GM23338 (cell line): Measurements from ENCODE around the gene NGF. TPM values are rescaled to one million over a fixed set of nuclear protein-coding genes. Genes with fewer than 3 reads are reported as not detected.
A peak's percentile ranks its signal among the peaks of the same experiment; 100 is the strongest.
"Not testable (repeated sequence)": the region's sequence is repeated elsewhere in the genome, so short reads cannot be mapped to it uniquely, and the experiment has no call there.

Experiments
- ATAC-seq: fragments of 200-7000 bp; cut with Tn5 transposase; 3 replicates; pipeline ENCODE4 v1.9.1; 2020
- DNase-seq: peaks from one replicate; pipeline ENCODE4 v3.0.0-alpha.2; 2015; ENCODE audit warnings: low spot score
- H2AFZ ChIP-seq: fragments of 200-600 bp; sonication (generic); 2 replicates; pipeline ENCODE4 v1.8.0; 2016; ENCODE audit warnings: antibody characterized with exemption, mild to moderate bottlenecking, moderate library complexity
- H3F3A ChIP-seq: fragments of 200-600 bp; sonication (generic); replicated peaks from 2 replicates; pipeline ENCODE4 v1.8.0; 2017; ENCODE audit warnings: antibody characterized with exemption, mixed run types, low read depth
- H3K27ac ChIP-seq: fragments of 200-600 bp; sonication (generic); 2 replicates; pipeline ENCODE4 v1.6.1; 2016; ENCODE audit warnings: low read depth
- H3K27me3 ChIP-seq: fragments of 200-600 bp; sonication (generic); 2 replicates; pipeline ENCODE4 v1.8.0; 2016; ENCODE audit warnings: mild to moderate bottlenecking, mixed run types, moderate library complexity; ENCODE audit not compliant: insufficient read depth
- H3K36me3 ChIP-seq: fragments of 200-600 bp; sonication (generic); 2 replicates; pipeline ENCODE4 v1.8.0; 2016; ENCODE audit warnings: mild to moderate bottlenecking; ENCODE audit not compliant: insufficient read depth
- H3K4me1 ChIP-seq: fragments of 200-600 bp; sonication (generic); 2 replicates; pipeline ENCODE4 v1.8.0; 2016; ENCODE audit warnings: mild to moderate bottlenecking, moderate library complexity; ENCODE audit not compliant: insufficient read depth
- H3K4me2 ChIP-seq: fragments of 200-600 bp; sonication (generic); 2 replicates; pipeline ENCODE4 v1.7.1; 2017; ENCODE audit warnings: mixed run types
- H3K4me3 ChIP-seq: fragments of 200-600 bp; sonication (generic); 2 replicates; pipeline ENCODE4 v1.6.1; 2016; ENCODE audit warnings: mixed run types
- H3K79me2 ChIP-seq: fragments of 200-600 bp; sonication (generic); replicated peaks from 2 replicates; pipeline ENCODE4 v1.8.0; 2017; ENCODE audit warnings: mild to moderate bottlenecking; ENCODE audit not compliant: insufficient read depth
- H3K9me2 ChIP-seq: fragments of 200-600 bp; sonication (generic); 2 replicates; pipeline ENCODE4 v1.8.0; 2017; ENCODE audit not compliant: insufficient read depth
- H4K20me1 ChIP-seq: fragments of 200-600 bp; sonication (generic); replicated peaks from 2 replicates; pipeline ENCODE4 v1.8.0; 2017; ENCODE audit warnings: mild to moderate bottlenecking; ENCODE audit not compliant: insufficient read depth
- H3K27ac Mint-ChIP-seq: 2 replicates; pipeline ENCODE4 v1.8.0; 2020; ENCODE audit warnings: inconsistent platforms, mild to moderate bottlenecking, moderate library complexity, mixed read lengths
- H3K27me3 Mint-ChIP-seq: 3 replicates; pipeline ENCODE4 v1.8.0; 2022; ENCODE audit warnings: low read depth, mild to moderate bottlenecking, moderate library complexity, mixed read lengths, inconsistent platforms; ENCODE audit not compliant: insufficient read depth, poor library complexity
- H3K36me3 Mint-ChIP-seq: 3 replicates; pipeline ENCODE4 v1.8.0; 2021; ENCODE audit warnings: low read depth, mild to moderate bottlenecking, inconsistent platforms, moderate library complexity, mixed read lengths
- H3K4me1 Mint-ChIP-seq: 3 replicates; pipeline ENCODE4 v1.8.0; 2020; ENCODE audit warnings: mild to moderate bottlenecking, inconsistent platforms, mixed read lengths
- H3K4me3 Mint-ChIP-seq: 3 replicates; pipeline ENCODE4 v1.8.0; 2021; ENCODE audit warnings: moderate library complexity, mild to moderate bottlenecking, inconsistent platforms, mixed read lengths
- H3K9me3 Mint-ChIP-seq: 3 replicates; pipeline ENCODE4 v1.8.0; 2020; ENCODE audit warnings: moderate library complexity, mild to moderate bottlenecking, inconsistent platforms, mixed read lengths
- CREB1 ChIP-seq: fragments of 250-450 bp; sonication (Bioruptor Pico); IDR thresholded peaks from 2 replicates; pipeline ENCODE4 v1.5.0; 2020; ENCODE audit warnings: low read depth, mild to moderate bottlenecking, moderate library complexity
- EZH2 ChIP-seq: fragments of 200-600 bp; sonication (generic); IDR thresholded peaks from one replicate; pipeline ENCODE4 v1.8.0; 2017; ENCODE audit warnings: antibody characterized with exemption, mild to moderate bottlenecking, low read depth; ENCODE audit not compliant: unreplicated experiment
- EZH2phosphoT487 ChIP-seq: fragments of 200-600 bp; sonication (generic); IDR thresholded peaks from one replicate; pipeline ENCODE4 v1.8.1; 2018; ENCODE audit warnings: antibody characterized with exemption; ENCODE audit not compliant: unreplicated experiment
- POLR2AphosphoS5 ChIP-seq: IDR thresholded peaks from 2 replicates; pipeline ENCODE4 v1.6.1; 2016; ENCODE audit warnings: antibody characterized with exemption, low read depth
- ZNF114 ChIP-seq: fragments of 250-450 bp; sonication (Bioruptor Pico); IDR thresholded peaks from 2 replicates; pipeline ENCODE4 v1.5.0; 2020; ENCODE audit warnings: mild to moderate bottlenecking, moderate library complexity
- long read RNA-seq: library from polyadenylated mRNA; unstranded; transcript quantifications from one replicate; pipeline ENCODE4 v2.0.0, GENCODE V29; 2020; ENCODE audit not compliant: unreplicated experiment
- polyA plus RNA-seq: library from polyadenylated mRNA; unstranded; fragments of >200 nt; fragmentation: Nextera tagmentation; extraction: Ambion mirVana; gene quantifications from 2 replicates; pipeline ENCODE4 v1.2.1, GENCODE V29; 2016
- total RNA-seq: library from RNA; depleted of rRNA; stranded (reverse); fragments of >200 nt; shearing (Covaris generic); gene quantifications from 2 replicates; pipeline ENCODE4 v1.2.3, GENCODE V29; 2014; rRNA removed
- TF ChIP-seq, protein P1 (sequence below): IDR thresholded peaks from 2 replicates; pipeline ENCODE4 v1.6.1; 2016; ENCODE audit warnings: antibody characterized with exemption
- TF ChIP-seq, protein P2 (sequence below), 2 experiments: fragments of 200-600 bp in 1 of 2; sonication (generic) in 1 of 2; conservative IDR thresholded peaks; 2 replicates each; pipeline versions ENCODE4 v1.5.1 to v1.6.1; 2016 to 2017; ENCODE audit warnings: antibody characterized with exemption in 2 of 2, low read depth in 2 of 2, mild to moderate bottlenecking in 2 of 2, moderate library complexity in 1 of 2

NGF gene
- 0.28 TPM in 1 of 2 replicates, not detected in the other for total RNA-seq
- polyA plus RNA-seq, result 0.92 and 1.1 TPM in 2 replicates
- long read RNA-seq, result 0 reads

DNA sequence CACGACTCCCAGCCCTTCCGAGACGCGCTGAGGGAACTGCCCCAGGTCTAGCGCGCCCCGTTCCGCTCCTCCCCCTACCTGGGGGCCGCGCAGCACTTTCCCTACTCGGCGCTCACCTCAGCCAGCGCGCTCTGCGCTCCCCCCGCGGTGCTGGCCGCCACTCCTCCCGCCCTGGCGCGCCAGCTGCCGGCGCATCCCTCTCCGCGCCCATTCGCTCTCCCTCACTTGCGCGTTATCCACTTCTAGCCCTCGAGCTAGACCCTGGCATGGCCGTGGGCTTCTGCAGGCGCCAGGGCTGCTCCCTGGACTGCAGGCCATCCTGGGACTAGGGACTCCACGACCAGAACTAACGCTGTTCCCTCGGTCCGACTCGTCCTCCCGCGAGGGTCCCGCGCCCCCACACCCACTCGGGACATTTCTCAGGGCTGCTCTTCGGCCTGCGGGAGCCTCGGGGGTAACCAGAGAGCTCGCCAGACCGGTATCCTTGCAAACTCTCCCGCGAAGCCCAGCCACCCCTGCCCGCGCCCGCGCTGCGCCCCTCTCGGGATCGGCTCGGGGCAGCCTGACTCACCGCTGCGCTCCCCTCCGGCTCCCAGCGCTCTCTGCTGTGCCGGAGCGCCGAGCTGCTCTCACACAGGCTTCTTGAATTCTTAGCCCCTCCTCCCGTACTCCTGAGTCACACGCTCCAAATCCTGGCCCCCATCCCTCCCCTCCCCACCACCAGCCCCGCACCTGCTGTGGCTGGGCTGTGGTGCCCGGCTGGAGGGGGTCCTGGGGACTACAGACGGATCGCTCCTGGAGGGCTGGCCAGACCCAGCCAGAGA is at the start of gene NGF:
TSS of gene NGF (minus strand) at position 617 of the 824 bp plus-strand sequence. CDS start 51,454 bp downstream, outside the sequence.
- 0 out of 2 replicates have a peak within 1 kb of the TSS, but pooled peaks have one; percentile 52 for H3K27ac Mint-ChIP-seq
- Histone ChIP-seq H3K79me2 (no peaks in the 10 kb centered on the region), H3K36me3 (no peaks in the 10 kb centered on the region), H3K27me3 (peaks cover 65% of the 10 kb centered on the region), H3K4me2 (peak within 1 kb of the TSS; percentile 92), H3K4me3 (peak within 1 kb of the TSS; percentile 88), H3K27ac (no peak within 1 kb of the TSS), H3F3A (no peaks in the 10 kb centered on the region), H4K20me1 (no peaks in the 10 kb centered on the region), H3K4me1 (peaks cover 7% of the 10 kb centered on the region), H2AFZ (peak within 1 kb of the TSS; percentile 99), H3K9me2 (no peaks in the 10 kb centered on the region)
- H3K4me1 Mint-ChIP-seq, result peaks cover 23% of the 10 kb centered on the region
- peak; percentile 86 for DNase-seq
- no peaks in the 10 kb centered on the region; the same call in 2 of the 3 replicates for H3K9me3 Mint-ChIP-seq
- peak within 1 kb of the TSS; percentile 86 for H3K4me3 Mint-ChIP-seq
- TF ChIP-seq, protein P1, sequence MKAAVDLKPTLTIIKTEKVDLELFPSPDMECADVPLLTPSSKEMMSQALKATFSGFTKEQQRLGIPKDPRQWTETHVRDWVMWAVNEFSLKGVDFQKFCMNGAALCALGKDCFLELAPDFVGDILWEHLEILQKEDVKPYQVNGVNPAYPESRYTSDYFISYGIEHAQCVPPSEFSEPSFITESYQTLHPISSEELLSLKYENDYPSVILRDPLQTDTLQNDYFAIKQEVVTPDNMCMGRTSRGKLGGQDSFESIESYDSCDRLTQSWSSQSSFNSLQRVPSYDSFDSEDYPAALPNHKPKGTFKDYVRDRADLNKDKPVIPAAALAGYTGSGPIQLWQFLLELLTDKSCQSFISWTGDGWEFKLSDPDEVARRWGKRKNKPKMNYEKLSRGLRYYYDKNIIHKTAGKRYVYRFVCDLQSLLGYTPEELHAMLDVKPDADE, result no peak
- TF ChIP-seq, protein P2, sequence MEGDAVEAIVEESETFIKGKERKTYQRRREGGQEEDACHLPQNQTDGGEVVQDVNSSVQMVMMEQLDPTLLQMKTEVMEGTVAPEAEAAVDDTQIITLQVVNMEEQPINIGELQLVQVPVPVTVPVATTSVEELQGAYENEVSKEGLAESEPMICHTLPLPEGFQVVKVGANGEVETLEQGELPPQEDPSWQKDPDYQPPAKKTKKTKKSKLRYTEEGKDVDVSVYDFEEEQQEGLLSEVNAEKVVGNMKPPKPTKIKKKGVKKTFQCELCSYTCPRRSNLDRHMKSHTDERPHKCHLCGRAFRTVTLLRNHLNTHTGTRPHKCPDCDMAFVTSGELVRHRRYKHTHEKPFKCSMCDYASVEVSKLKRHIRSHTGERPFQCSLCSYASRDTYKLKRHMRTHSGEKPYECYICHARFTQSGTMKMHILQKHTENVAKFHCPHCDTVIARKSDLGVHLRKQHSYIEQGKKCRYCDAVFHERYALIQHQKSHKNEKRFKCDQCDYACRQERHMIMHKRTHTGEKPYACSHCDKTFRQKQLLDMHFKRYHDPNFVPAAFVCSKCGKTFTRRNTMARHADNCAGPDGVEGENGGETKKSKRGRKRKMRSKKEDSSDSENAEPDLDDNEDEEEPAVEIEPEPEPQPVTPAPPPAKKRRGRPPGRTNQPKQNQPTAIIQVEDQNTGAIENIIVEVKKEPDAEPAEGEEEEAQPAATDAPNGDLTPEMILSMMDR (conservative IDR thresholded peaks at IDR 0.05; ENCODE audit: low read depth in 2 of 2), result 0 out of 4 replicates have a peak, but pooled peaks of 1 of the 2 experiments have one; percentile 3
- no peak for TF ChIP-seq ZNF114
- peak; percentile 50 for TF ChIP-seq POLR2AphosphoS5
- TF ChIP-seq CREB1, result no peak
- H3K36me3 Mint-ChIP-seq, result no peaks in the 10 kb centered on the region
- peak; percentile 90 for ATAC-seq
- peaks cover 37% of the 10 kb centered on the region for H3K27me3 Mint-ChIP-seq

DNA sequence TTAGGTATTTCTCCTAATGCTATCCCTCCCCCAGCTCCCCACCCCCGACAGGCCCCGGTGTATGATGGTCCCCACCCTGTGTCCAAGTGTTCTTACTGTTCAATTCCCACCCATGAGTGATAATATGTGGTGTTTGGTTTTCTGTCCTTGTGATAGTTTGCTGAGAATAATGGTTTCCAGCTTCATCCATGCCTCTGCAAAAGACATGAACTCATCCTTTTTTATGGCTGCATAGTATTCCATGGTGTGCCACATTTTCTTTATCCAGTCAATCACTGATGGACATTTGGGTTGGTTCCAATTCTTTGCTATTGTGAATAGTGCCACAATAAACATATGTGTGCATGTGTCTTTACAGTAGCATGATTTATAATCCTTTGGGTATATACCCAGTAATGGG is 45.4 kb upstream of the NGF start:
- not testable (repeated sequence) for DNase-seq, H4K20me1 ChIP-seq, H3K27me3 ChIP-seq, H3K9me2 ChIP-seq, H2AFZ ChIP-seq, H3K4me3 Mint-ChIP-seq, H3F3A ChIP-seq, H3K4me1 ChIP-seq, H3K79me2 ChIP-seq, H3K36me3 ChIP-seq, H3K36me3 Mint-ChIP-seq, H3K4me3 ChIP-seq, H3K9me3 Mint-ChIP-seq, H3K4me2 ChIP-seq, H3K4me1 Mint-ChIP-seq, H3K27ac Mint-ChIP-seq, ATAC-seq, H3K27me3 Mint-ChIP-seq, H3K27ac ChIP-seq

DNA sequence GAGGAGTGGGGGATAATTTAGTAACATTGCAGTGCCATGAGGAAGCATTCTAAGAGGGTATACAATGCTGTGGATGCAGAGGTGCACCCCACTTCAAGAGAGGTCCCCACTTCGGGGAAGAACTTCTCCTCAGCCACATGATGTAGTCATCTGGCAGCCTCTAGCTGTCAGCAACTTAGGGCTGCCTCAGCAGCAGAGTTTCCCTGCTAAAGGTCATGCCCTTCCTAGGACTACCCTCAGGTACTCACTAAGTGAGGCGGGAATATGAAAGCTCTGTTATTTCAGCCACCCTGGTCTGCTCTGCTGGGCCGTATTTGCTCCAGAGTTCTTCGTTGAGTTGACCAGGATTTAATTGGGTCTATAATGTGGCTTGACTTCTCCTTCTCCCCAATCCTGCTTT is 41.9 kb upstream of the NGF start:
- no peaks in the 10 kb centered on the region for H3K79me2 ChIP-seq
- H3K36me3 Mint-ChIP-seq, result no peaks in the 10 kb centered on the region
- no peak for ATAC-seq
- H3K9me3 Mint-ChIP-seq, result no peaks in the 10 kb centered on the region; the same call in 2 of the 3 replicates
- no peak for DNase-seq
- H3F3A ChIP-seq, result no peaks in the 10 kb centered on the region
- no peak overlapping the region for H3K27ac Mint-ChIP-seq
- no peaks in the 10 kb centered on the region for H4K20me1 ChIP-seq
- no peaks in the 10 kb centered on the region for H3K27me3 Mint-ChIP-seq
- peaks cover 16% of the 10 kb centered on the region for H3K4me1 ChIP-seq
- H3K9me2 ChIP-seq, result no peaks in the 10 kb centered on the region
- no peak overlapping the region for H3K4me2 ChIP-seq
- peaks cover 8% of the 10 kb centered on the region; the same call in 2 of the 3 replicates for H3K4me1 Mint-ChIP-seq
- H2AFZ ChIP-seq, result no peak overlapping the region
- H3K36me3 ChIP-seq, result no peaks in the 10 kb centered on the region
- no peak overlapping the region for H3K27ac ChIP-seq
- H3K4me3 ChIP-seq, result no peak overlapping the region
- no peak overlapping the region for H3K4me3 Mint-ChIP-seq
- H3K27me3 ChIP-seq, result no peaks in the 10 kb centered on the region
- TF ChIP-seq CREB1 (no peak), EZH2 (no peak), EZH2phosphoT487 (no peak)
- TF ChIP-seq, protein P2 (conservative IDR thresholded peaks at IDR 0.05; ENCODE audit: low read depth in 2 of 2), result no peak
- TF ChIP-seq, protein P1, result no peak
